Lower leg skin (tissue), 4 donors: ENCODE measurements around the gene GALNT3. TPM values are rescaled to one million over a fixed set of nuclear protein-coding genes. Genes with fewer than 3 reads are reported as not detected.

ENCODE experiments used
- DNase-seq, 2 donors: peaks; one replicate each; pipeline ENCODE4 v3.0.0-alpha.2; 2019; ENCODE audit warnings: low spot score in 2 of 2
- H3K4me3 ChIP-seq: fragments of 200-600 bp; sonication (generic); 2 replicates; pipeline ENCODE4 v1.5.1; 2017; ENCODE audit warnings: mild to moderate bottlenecking, low read depth; ENCODE audit not compliant: poor library complexity, severe bottlenecking
- POLR2A ChIP-seq, 2 donors: fragments of 450-650 bp; IDR thresholded peaks; one replicate each; pipeline ENCODE4 v1.6.1; 2016 to 2017; ENCODE audit warnings: antibody characterized with exemption in 2 of 2, mild to moderate bottlenecking in 1 of 2, moderate library complexity in 1 of 2
- WGBS, 2 donors: methylation state at CpG; one replicate each; pipeline ENCODE4 v1.1.5; 2018; 5-methylcytosine and 5-hydroxymethylcytosine counted together
- intact Hi-C: fragments of 100-400 bp; cut with DNase I; formaldehyde crosslinking; loops from one replicate; pipeline ENCODE4 v1.15.0; 2023; ENCODE audit warnings: low total_unique reads
- total RNA-seq, 4 donors: library from RNA; depleted of rRNA; stranded (reverse); fragments of >200 nt; gene quantifications; one replicate each; pipeline ENCODE4 v1.1.0, GENCODE V29; 2016
- TF ChIP-seq, protein P1 (sequence below), 3 donors: fragments of 450-650 bp; IDR thresholded peaks; one replicate each; pipeline ENCODE4 v1.5.1; 2016; ENCODE audit warnings: antibody characterized with exemption in 3 of 3, mild to moderate bottlenecking in 3 of 3, moderate library complexity in 2 of 3

GALNT3 gene
- total RNA-seq, 4 donors from 2014 or later: 14.2 to 30.9 (median 18.2) TPM

DNA sequence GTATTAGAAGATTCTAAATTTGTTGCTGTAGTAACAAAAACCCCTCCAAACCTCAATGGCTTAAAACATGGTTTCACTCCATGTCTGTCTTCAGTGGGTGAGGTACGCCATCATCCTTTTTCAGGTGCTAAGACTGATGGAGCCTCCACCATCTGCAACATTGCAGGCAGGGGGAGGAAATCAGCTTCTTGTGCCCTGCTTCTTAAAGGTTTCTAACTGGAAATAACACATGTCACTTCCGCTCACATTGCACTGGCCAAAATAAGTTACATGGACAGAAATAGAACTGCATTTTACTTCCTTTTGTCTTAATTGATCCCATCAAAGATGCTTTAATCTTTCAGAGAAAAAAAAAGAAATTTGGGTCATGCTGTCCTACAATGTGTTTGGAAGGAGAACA is 94.1 kb downstream of the GALNT3 start:
- H3K4me3 ChIP-seq: no peak overlapping the region
- 84 to 89% methylated on average over 2 of the region's 2 CpGs for WGBS, 2 donors
- intact Hi-C loops: loop anchor here (10.0 kb wide), 1 partner anchor 705 kb away; no protein-coding TSS in a partner anchor
- TF ChIP-seq POLR2A (IDR thresholded peaks at IDR 0.05): no peak
- TF ChIP-seq, protein P1, sequence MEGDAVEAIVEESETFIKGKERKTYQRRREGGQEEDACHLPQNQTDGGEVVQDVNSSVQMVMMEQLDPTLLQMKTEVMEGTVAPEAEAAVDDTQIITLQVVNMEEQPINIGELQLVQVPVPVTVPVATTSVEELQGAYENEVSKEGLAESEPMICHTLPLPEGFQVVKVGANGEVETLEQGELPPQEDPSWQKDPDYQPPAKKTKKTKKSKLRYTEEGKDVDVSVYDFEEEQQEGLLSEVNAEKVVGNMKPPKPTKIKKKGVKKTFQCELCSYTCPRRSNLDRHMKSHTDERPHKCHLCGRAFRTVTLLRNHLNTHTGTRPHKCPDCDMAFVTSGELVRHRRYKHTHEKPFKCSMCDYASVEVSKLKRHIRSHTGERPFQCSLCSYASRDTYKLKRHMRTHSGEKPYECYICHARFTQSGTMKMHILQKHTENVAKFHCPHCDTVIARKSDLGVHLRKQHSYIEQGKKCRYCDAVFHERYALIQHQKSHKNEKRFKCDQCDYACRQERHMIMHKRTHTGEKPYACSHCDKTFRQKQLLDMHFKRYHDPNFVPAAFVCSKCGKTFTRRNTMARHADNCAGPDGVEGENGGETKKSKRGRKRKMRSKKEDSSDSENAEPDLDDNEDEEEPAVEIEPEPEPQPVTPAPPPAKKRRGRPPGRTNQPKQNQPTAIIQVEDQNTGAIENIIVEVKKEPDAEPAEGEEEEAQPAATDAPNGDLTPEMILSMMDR (IDR thresholded peaks at IDR 0.05): no peak
- no peak for DNase-seq

DNA sequence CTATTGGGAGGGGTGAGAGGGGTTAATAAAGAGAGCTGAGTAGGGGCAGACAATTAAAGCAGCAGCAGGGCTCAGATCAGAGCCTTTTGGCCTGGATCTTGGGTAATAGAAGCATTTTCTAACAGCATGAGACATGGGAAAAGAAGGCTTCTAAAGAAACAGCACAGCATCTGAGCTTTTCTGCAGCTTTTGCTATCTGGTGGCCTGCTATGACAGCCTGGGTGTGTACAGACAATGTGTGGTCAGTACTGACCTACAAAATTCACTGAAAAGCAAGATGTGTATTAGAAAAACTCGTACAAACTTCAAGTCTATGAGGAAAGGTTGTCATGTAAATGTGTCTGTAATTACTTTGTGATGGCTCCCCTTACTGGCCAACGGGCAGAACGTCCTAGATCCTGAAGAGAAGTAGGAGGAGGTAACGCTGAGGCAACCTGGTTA is 95.6 kb downstream of the GALNT3 start:
- no peak overlapping the region for H3K4me3 ChIP-seq
- intact Hi-C loops: no loop called here
- DNase-seq: no peak
- WGBS, 2 donors: 1 to 4% methylated on average over 4 of the region's 4 CpGs
- TF ChIP-seq, protein P1 (IDR thresholded peaks at IDR 0.05): no peak
- no peak for TF ChIP-seq POLR2A (IDR thresholded peaks at IDR 0.05)

DNA sequence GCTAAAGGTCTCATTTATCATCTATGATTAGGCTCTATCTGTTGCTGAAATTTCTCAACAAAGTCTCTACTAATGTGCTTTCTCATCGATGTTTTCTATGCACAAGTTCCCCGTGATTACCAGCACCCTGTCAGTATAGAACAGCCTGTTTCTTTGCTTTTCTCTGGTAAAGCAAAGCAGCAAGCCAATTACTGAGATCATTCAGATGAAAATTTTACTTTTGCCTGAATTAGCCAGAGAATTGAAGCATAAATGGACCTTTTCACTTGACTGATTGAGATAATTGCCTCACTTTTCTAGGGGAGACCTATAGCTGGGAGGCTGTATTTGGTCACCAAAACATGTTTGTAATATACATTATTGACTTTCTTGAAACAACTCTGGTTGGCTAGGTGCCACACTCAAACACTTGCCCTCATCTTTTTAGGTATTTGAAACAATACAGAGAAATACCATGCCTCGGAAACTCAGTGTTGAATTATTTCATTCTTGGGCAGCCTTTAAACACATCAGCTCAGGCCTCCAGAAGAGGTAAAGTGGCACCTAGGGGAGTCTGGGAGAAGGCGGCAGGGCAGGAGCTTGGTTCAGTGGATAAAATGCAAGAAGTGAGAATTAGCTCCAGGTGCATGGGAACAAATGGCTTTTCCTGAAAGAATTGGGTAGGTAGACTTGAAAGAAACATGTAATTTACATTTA is 96.2 kb downstream of the GALNT3 start:
- DNase-seq: no peak
- 96 to 98% methylated on average over 4 of the region's 4 CpGs for WGBS, 2 donors
- TF ChIP-seq, protein P1 (IDR thresholded peaks at IDR 0.05): no peak
- no peak overlapping the region for H3K4me3 ChIP-seq
- intact Hi-C loops: no loop called here

Other genes starting within 250 kb of the GALNT3 start
- 10 to 100 TPM; 18.5 to 30.2 (median 29.5) TPM for gene TTC21B, start 159.5 kb upstream of the GALNT3 start, total RNA-seq